Gastrocnemius medialis (tissue), 4 donors: Measurements from ENCODE around the gene MMP12.

Source experiments
- POLR2A ChIP-seq, 2 donors: fragments of 450-650 bp; IDR thresholded peaks; one replicate each; pipeline ENCODE4 v1.6.1; 2017; ENCODE audit warnings: antibody characterized with exemption in 2 of 2, mild to moderate bottlenecking in 2 of 2, moderate library complexity in 2 of 2
- TF ChIP-seq, protein P1 (sequence below), 5 experiments: fragments of 450-650 bp in 3 of 5; fragments of 200-600 bp in 2 of 5; sonication (generic) in 2 of 5; IDR thresholded peaks in 4 of 5; conservative IDR thresholded peaks in 1 of 5; 1 replicate in 4 of 5; 2 replicates in 1 of 5; pipeline ENCODE4 v1.5.1; 2016 to 2019; ENCODE audit warnings: antibody characterized with exemption in 5 of 5, mild to moderate bottlenecking in 3 of 5, moderate library complexity in 3 of 5

DNA sequence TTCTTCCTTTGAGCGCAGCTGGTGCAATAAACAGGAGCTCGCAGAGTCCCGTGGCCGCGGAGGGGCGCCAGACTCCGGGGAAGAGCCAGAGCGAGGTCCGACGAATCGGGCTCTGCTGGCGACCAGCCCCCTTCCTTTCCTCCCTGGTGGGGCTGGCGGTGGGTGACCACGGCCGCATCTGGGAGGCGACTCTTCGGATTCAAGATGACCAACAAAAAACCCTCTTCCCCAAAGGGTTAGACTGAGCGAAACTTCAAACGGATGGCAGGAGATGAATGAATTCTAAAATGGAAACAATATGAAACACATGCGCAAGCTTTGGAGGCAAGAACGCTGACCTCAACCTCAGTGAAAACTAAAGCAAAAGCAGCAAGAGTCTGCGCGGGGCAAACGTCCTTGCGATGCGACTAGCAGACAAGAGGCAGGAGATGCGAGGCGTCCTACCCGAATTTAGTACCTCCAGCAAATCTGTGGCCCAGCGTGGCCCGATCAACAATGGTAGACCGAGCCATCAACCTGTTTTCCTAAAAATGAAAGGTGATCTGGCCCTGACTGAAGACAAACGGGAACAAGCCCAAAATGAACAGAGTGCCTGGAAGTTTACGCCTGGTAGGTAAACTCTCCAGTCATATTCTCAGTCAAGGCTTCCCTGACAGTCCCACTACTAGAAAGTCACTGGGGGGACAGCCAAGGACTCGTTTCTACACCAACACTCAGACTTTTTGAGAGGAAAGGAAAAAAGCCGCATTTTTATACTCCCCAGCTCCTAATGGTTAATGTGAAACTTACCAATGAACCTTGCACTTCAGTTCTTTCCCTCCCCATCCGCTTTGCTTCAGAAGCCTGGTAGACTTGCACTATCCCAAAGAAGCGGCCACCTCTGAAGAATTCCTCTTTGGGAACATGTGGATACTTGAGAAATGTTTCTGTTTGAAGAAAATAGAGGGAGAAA is 43.0 kb downstream of the MMP12 start:
- TF ChIP-seq, protein P1, sequence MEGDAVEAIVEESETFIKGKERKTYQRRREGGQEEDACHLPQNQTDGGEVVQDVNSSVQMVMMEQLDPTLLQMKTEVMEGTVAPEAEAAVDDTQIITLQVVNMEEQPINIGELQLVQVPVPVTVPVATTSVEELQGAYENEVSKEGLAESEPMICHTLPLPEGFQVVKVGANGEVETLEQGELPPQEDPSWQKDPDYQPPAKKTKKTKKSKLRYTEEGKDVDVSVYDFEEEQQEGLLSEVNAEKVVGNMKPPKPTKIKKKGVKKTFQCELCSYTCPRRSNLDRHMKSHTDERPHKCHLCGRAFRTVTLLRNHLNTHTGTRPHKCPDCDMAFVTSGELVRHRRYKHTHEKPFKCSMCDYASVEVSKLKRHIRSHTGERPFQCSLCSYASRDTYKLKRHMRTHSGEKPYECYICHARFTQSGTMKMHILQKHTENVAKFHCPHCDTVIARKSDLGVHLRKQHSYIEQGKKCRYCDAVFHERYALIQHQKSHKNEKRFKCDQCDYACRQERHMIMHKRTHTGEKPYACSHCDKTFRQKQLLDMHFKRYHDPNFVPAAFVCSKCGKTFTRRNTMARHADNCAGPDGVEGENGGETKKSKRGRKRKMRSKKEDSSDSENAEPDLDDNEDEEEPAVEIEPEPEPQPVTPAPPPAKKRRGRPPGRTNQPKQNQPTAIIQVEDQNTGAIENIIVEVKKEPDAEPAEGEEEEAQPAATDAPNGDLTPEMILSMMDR (IDR thresholded peaks at IDR 0.05 in 4 of 5, conservative IDR thresholded peaks at IDR 0.05 in 1 of 5) = peak in 1 of 5 experiments; percentile 25
- no peak for TF ChIP-seq POLR2A (IDR thresholded peaks at IDR 0.05)
